ENCODE data around the gene WDR37. TPM values are rescaled to one million over a fixed set of nuclear protein-coding genes. Genes with fewer than 3 reads are reported as not detected.

The WDR37 gene
- polyA plus RNA-seq, 1 of the 3 experiments (the other 2 are of a cell fraction): 11.9 TPM

DNA sequence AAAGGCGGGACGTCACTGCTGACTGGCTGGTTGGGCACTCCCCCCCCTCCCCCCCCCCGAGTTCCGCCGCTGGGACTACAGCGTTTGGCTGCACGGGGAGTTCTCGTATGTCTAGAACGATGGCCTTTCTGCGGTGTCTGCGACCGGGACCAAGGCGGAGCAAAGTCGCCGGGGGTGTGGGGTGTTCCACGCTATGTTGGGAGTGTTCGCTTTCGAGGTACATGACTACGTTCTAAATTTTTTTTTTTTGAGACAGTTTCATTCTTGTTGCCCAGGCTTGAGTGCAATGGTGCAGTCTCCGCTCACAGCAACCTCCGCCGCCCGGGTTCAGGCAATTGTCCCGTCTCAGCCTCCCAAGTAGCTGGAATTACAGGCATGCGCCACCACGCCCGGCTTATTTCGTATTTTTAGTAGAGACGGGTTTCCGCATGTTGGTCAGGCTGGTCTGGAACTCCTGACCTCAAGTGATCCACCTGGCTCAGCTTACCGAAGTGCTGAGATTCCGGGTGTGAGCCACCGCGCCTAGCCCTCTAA, 6.7 kb upstream of the WDR37 start:
- H3K36me3 ChIP-seq (replicated peaks in 1 of 2; ENCODE audit: control insufficient read depth in 1 of 2, insufficient read depth in 2 of 2, low read length in 1 of 2): peaks cover 25 to 28% of the 10 kb centered on the region in 2 experiments

DNA sequence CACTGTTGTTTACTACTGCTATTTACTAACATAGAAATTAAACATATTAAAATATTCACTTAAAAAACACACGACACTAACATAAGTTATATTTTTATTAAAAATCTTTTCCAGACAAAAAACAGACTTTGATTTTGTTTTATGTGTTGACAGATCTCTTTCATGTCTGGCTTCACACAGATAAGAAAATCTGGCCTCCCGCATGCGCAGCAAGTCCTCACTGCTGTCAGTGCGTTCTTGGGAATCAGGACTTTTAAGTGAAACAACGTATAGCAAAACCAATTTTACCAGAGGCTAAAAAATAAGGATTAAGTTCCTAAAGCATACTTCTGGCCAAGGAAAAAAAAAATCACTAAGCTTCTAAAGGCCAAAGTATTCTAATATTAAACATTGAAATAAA, 6.0 kb upstream of the WDR37 start:
- H2AFZ ChIP-seq (ENCODE audit: low read depth): peak overlapping the region; percentile 77; the same call in 1 of the 2 replicates
- ChIA-PET POLR2A (interaction anchor here (1.6 kb wide), 1 partner anchor 119 kb away, joined by 7 read pairs; the partner anchor contains the start of gene LARP4B), CTCF (no interaction called here)
- H3F3A ChIP-seq (replicated peaks; ENCODE audit: insufficient read depth): peaks cover 14% of the 10 kb centered on the region
- no peaks in the 10 kb centered on the region for H3K9me3 ChIP-seq
- peak overlapping the region; percentile 97; the same call in 1 of the 2 replicates for H3K9ac ChIP-seq
- peak overlapping the region; percentile 90 to 92 for H3K4me3 ChIP-seq (ENCODE audit: low read depth in 2 of 2, low read length in 1 of 2)
- peaks cover 79% of the 10 kb centered on the region for H3K79me2 ChIP-seq (ENCODE audit: insufficient read depth)
- TF ChIP-seq MEF2A (IDR thresholded peaks at IDR 0.05; ENCODE audit: borderline replicate concordance, low read depth): no peak
- TF ChIP-seq NRF1 (IDR thresholded peaks at IDR 0.05; ENCODE audit: low read depth, low read length): peak; percentile 65
- H3K4me2 ChIP-seq: peak overlapping the region; percentile 77
- peak overlapping the region; percentile 99 for H3K27ac ChIP-seq (ENCODE audit: low read depth in 2 of 2, low read length in 1 of 2)
- peaks cover 16 to 20% of the 10 kb centered on the region in 2 experiments; a peak in 3 of 4 replicates for H3K4me1 ChIP-seq (ENCODE audit: control insufficient read depth in 1 of 2, insufficient read depth in 2 of 2, low read depth in 1 of 2, low read length in 1 of 2)
- no peaks in the 10 kb centered on the region for H3K27me3 ChIP-seq (ENCODE audit: insufficient read depth)
- H3K9me2 ChIP-seq: no peaks in the 10 kb centered on the region
- DNase-seq: no peak
- peaks cover 26% of the 10 kb centered on the region for H4K20me1 ChIP-seq (ENCODE audit: insufficient read depth)
- peaks cover 25 to 33% of the 10 kb centered on the region in 2 experiments for H3K36me3 ChIP-seq (replicated peaks in 1 of 2; ENCODE audit: control insufficient read depth in 1 of 2, insufficient read depth in 2 of 2, low read length in 1 of 2)
- 31% methylated on average over 5 of the region's 5 CpGs for WGBS (ENCODE audit: low lambda C conversion rate)

More for the DNA sequence above, 6.7 kb upstream of the WDR37 start:
- peak overlapping the region; percentile 77; the same call in 1 of the 2 replicates for H2AFZ ChIP-seq (ENCODE audit: low read depth)
- ChIA-PET CTCF (interaction anchor here (1.5 kb wide), 1 partner anchor 12 kb away, joined by 3 read pairs; no protein-coding TSS in a partner anchor), POLR2A (interaction anchor here (0.9 to 1.6 kb wide), 5 partner anchors 10 to 157 kb away, joined by 3 to 7 read pairs (median 4); partner anchors contain the start of gene LARP4B)
- peaks cover 14% of the 10 kb centered on the region for H3F3A ChIP-seq (replicated peaks; ENCODE audit: insufficient read depth)
- WGBS (ENCODE audit: low lambda C conversion rate): under 1% methylated on average over 20 of the region's 34 CpGs
- peaks cover 25% of the 10 kb centered on the region for H4K20me1 ChIP-seq (ENCODE audit: insufficient read depth)
- TF ChIP-seq FOXJ3 (CRISPR knock-in tag; IDR thresholded peaks at IDR 0.05): no peak
- no peak for TF ChIP-seq FOXM1 (IDR thresholded peaks at IDR 0.05; ENCODE audit: low read depth)
- peak; percentile 35; the same call in 1 of the 2 replicates for TF ChIP-seq MXI1 (IDR thresholded peaks at IDR 0.05; ENCODE audit: low read depth, low read length)
- TF ChIP-seq TAF1 (IDR thresholded peaks at IDR 0.05; ENCODE audit: borderline replicate concordance, low read depth, low read length): peak; percentile 30
- no peak for TF ChIP-seq RAD21 (IDR thresholded peaks at IDR 0.05; ENCODE audit: low read length)
- no peak for TF ChIP-seq RCOR1 (IDR thresholded peaks at IDR 0.05; ENCODE audit: low read length)
- peak; percentile 15; the same call in 1 of the 2 replicates for TF ChIP-seq YY1 (IDR thresholded peaks at IDR 0.05; ENCODE audit: low read depth)
- peak; percentile 8; the same call in 1 of the 2 replicates for TF ChIP-seq POLR2AphosphoS5 (IDR thresholded peaks at IDR 0.05; ENCODE audit: low read depth, low read length)
- TF ChIP-seq, protein P1, sequence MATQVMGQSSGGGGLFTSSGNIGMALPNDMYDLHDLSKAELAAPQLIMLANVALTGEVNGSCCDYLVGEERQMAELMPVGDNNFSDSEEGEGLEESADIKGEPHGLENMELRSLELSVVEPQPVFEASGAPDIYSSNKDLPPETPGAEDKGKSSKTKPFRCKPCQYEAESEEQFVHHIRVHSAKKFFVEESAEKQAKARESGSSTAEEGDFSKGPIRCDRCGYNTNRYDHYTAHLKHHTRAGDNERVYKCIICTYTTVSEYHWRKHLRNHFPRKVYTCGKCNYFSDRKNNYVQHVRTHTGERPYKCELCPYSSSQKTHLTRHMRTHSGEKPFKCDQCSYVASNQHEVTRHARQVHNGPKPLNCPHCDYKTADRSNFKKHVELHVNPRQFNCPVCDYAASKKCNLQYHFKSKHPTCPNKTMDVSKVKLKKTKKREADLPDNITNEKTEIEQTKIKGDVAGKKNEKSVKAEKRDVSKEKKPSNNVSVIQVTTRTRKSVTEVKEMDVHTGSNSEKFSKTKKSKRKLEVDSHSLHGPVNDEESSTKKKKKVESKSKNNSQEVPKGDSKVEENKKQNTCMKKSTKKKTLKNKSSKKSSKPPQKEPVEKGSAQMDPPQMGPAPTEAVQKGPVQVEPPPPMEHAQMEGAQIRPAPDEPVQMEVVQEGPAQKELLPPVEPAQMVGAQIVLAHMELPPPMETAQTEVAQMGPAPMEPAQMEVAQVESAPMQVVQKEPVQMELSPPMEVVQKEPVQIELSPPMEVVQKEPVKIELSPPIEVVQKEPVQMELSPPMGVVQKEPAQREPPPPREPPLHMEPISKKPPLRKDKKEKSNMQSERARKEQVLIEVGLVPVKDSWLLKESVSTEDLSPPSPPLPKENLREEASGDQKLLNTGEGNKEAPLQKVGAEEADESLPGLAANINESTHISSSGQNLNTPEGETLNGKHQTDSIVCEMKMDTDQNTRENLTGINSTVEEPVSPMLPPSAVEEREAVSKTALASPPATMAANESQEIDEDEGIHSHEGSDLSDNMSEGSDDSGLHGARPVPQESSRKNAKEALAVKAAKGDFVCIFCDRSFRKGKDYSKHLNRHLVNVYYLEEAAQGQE (IDR thresholded peaks at IDR 0.05; ENCODE audit: low read depth, low read length): no peak
- peak overlapping the region; percentile 90 to 92 for H3K4me3 ChIP-seq (ENCODE audit: low read depth in 2 of 2, low read length in 1 of 2)
- peak overlapping the region; percentile 97 for H3K9ac ChIP-seq
- peak overlapping the region; percentile 99 for H3K27ac ChIP-seq (ENCODE audit: low read depth in 2 of 2, low read length in 1 of 2)
- peak overlapping the region; percentile 77 for H3K4me2 ChIP-seq
- H3K9me3 ChIP-seq: no peaks in the 10 kb centered on the region
- peaks cover 10 to 15% of the 10 kb centered on the region in 2 experiments; a peak in 3 of 4 replicates for H3K4me1 ChIP-seq (ENCODE audit: control insufficient read depth in 1 of 2, insufficient read depth in 2 of 2, low read depth in 1 of 2, low read length in 1 of 2)
- peaks cover 79% of the 10 kb centered on the region for H3K79me2 ChIP-seq (ENCODE audit: insufficient read depth)
- H3K9me2 ChIP-seq: no peaks in the 10 kb centered on the region
- DNase-seq: peak; percentile 96
- H3K27me3 ChIP-seq (ENCODE audit: insufficient read depth): no peaks in the 10 kb centered on the region
